ENCODE data around the gene MRPS9.

Gene MRPS9

DNA sequence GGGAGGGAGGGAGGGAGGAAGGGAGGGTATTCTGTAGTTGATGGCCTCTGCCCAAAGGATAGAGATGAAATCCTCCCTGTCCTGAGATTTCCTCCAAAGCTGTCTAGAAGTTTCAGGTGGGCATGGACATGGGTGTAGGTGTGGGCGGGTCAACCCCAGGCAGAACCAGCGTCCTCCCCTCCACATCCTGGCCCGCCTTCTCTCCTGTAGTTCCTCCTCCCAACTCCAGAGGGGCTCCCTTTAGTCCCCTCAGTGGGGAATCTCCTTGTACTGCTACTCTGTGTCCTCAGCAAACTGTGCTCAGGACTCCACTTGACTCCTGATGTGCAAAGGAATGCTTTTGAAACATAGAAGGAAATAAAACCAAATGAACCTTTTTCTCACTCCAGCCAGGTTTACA is 88.1 kb downstream of the MRPS9 start:
- TF ChIP-seq, protein P1, sequence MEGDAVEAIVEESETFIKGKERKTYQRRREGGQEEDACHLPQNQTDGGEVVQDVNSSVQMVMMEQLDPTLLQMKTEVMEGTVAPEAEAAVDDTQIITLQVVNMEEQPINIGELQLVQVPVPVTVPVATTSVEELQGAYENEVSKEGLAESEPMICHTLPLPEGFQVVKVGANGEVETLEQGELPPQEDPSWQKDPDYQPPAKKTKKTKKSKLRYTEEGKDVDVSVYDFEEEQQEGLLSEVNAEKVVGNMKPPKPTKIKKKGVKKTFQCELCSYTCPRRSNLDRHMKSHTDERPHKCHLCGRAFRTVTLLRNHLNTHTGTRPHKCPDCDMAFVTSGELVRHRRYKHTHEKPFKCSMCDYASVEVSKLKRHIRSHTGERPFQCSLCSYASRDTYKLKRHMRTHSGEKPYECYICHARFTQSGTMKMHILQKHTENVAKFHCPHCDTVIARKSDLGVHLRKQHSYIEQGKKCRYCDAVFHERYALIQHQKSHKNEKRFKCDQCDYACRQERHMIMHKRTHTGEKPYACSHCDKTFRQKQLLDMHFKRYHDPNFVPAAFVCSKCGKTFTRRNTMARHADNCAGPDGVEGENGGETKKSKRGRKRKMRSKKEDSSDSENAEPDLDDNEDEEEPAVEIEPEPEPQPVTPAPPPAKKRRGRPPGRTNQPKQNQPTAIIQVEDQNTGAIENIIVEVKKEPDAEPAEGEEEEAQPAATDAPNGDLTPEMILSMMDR (IDR thresholded peaks at IDR 0.05) = no peak

DNA sequence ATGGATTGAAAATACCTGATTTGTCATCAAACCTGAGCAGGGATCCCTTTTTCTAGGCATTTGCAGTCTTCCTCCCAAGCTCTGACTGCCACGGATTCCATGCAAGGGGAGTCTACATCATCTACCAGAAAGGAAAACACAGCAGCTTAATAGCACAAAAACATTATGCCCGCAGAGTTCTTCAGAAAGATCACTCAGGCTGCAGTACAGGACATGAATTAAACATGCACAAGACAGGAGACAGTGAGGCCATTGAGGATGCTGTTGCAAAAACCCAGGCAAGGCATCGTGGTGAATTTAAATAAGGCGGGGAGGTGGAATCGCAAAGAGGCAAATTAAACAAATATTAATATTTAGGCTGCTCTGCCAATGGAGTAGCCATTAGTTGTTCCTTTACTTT is 88.5 kb downstream of the MRPS9 start:
- TF ChIP-seq, protein P1 (IDR thresholded peaks at IDR 0.05) = no peak

DNA sequence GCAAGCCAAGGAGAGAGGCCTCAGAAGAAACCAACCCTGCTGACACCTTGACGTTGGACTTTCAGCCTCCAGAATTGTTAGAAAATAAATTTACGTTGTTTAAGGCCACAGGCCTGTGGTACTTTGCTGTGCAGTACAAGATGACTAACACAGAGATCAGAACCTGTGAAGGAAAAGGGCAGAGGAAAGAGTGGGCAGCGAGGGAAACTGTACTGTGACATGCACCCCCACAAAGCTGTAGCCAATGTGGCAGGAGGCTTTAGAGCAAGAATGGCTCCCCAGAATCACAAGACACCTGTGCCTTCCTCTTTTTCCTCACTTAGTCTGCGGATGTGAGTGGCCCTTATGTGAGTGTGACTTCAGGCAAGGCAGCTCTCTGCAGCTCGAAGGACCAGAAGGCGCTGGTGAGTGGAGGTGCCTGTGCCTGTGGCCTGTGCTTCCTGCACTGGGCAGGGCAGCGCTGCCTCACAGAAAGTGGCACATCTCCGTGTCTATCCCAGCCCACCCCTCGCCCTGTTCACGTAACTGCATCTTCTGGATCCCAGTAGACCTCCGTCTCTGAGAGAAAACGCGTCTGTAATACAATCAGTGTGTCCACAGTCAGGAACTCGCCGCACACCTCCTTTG is 89.5 kb downstream of the MRPS9 start:
- TF ChIP-seq, protein P1 (IDR thresholded peaks at IDR 0.05) = no peak

DNA sequence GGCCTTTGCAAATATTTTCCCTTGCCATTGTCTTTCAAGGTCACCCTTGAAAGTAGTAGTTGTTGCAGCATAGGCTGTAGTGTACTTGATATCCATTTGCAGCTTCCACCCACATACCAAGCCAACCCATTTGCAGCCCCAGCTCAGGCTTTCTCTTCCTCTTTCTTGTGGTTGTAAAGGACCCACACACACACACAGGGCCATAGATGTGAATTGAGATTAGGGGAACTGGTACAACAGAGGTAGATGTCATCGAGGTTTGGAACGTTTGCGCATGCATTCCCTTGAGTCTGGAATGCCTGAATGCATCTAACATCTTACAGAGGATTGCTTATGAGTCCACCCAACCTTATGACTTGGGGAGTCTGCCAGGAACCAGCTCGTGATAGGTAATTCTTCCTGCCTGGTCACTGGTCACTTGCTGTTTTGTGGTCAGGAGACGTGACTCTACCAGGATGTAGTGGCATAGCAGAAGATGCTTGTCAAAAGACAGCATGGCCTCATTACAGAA is 91.9 kb downstream of the MRPS9 start:
- TF ChIP-seq, protein P1 (IDR thresholded peaks at IDR 0.05) = no peak

DNA sequence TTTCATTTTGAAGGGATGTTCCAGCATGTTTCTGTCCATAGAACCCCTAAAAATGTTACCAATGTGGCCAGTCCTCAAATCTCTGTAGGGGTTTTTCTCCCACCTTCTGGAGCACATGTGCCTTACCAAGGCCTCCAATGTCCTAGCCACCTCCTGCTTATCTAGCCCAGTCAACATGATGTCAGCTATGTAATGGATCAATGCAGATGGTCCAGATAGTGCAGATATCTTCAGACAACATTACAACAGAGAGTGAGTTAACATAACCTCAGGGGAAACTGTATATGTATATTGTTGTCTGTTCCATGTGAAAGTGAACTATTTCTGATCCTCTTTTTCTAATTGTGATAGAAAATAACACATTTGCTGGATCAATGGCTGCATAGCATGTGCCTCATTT is 92.7 kb downstream of the MRPS9 start:
- TF ChIP-seq, protein P1 (IDR thresholded peaks at IDR 0.05) = no peak

DNA sequence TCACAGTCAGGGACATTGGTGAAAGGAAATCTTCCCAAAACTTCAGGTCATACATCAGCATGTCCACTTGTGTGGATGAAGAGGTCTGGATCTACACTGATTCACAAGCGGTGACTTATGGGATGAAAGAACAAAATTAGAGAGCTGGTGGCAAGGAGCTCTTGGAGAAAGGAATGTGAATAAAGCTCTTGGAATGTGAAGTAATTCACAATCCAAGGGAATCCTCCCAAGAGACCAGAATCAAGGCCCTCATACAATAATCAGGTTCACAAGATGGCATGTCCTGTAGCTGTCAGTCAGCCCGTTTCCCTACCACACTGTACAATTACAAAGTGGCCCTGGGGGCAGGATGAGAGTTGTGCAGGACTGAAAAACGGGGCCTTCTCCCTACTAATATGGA is 96.2 kb downstream of the MRPS9 start:
- TF ChIP-seq, protein P1 (IDR thresholded peaks at IDR 0.05) = no peak

DNA sequence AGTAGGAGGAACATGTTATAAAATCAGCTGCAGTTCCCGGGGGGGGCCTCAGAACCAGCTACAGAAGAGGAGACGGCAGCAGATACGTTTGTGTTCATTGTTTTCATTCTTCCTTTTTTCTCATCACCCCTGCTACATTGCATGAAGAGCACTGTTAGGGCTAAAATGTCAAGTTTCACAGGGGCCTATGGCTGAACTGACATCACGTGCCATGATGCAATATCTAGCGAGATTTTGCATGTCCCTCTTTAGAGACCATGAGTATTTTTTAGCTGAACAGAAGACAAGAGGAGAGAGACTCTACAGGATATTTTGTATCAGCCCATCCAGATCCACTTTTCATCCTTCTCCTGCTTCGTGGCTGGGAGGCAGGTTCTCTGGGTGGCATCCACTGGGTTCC is 97.6 kb downstream of the MRPS9 start:
- TF ChIP-seq, protein P1 (IDR thresholded peaks at IDR 0.05) = no peak

DNA sequence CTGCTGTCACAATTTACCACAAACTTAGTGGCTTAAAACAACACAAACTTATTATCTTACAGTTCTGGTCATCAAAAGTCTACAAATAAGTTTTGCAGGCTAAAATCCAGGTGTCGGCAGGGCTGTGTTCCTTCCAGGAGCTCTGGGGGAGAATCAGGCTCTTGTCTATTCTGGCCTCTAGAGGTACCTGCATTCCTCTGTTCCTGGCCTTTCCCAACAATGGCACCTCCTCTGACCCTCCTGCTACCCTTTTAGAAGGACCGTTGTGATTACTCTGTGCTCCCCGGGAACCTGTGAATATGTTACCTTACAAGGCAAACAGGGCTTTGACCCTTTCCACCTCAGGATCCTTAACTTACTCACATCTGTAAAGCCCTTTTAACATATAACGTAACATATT is 98.5 kb downstream of the MRPS9 start:
- TF ChIP-seq, protein P1 (IDR thresholded peaks at IDR 0.05) = no peak

All from LNCAP (cell line).